Measurements from ENCODE around the gene IGF2BP2. TPM values are rescaled to one million over a fixed set of nuclear protein-coding genes. Genes with fewer than 3 reads are reported as not detected.

The IGF2BP2 gene
- total RNA-seq, 6 experiments from 2014 or later: 97.2 to 111 (median 100.0) TPM

- Mint-ChIP-seq H3K27ac (no peak overlapping the region), H3K36me3 (ENCODE audit: low read depth) (peaks cover 14% of the 10 kb centered on the region), H3K4me3 (no peak overlapping the region), H3K4me1 (ENCODE audit: low read depth) (no peaks in the 10 kb centered on the region), H3K27me3 (ENCODE audit: insufficient read depth) (no peaks in the 10 kb centered on the region), H3K9me3 (no peaks in the 10 kb centered on the region)
- TF ChIP-seq CTCF (IDR thresholded peaks at IDR 0.05): no peak
- no peak for DNase-seq
Measured at GRCh38 chr3:185595526-185595925, 229.3 kb downstream of the IGF2BP2 start.

GRCh38 chr3:185594073-185594472, 230.8 kb downstream of the IGF2BP2 start:
- no peak for DNase-seq
- no peak for TF ChIP-seq CTCF (IDR thresholded peaks at IDR 0.05)
- H3K4me1 Mint-ChIP-seq (ENCODE audit: low read depth): peaks cover 2% of the 10 kb centered on the region; the same call in 1 of the 2 replicates
- H3K27me3 Mint-ChIP-seq (ENCODE audit: insufficient read depth): no peaks in the 10 kb centered on the region
- H3K9me3 Mint-ChIP-seq: no peaks in the 10 kb centered on the region
- no peak overlapping the region for H3K4me3 Mint-ChIP-seq
- H3K36me3 Mint-ChIP-seq (ENCODE audit: low read depth): peaks cover 9% of the 10 kb centered on the region; the same call in 1 of the 2 replicates
- H3K27ac Mint-ChIP-seq: no peak overlapping the region

Small RNA genes within 50 kb of the gene (microRNA-seq; reads per million reads assigned to microRNA genes)
- not detected for gene MIR548AQ

Other genes starting within 250 kb of the IGF2BP2 start
- gene SENP2, start 238.7 kb downstream of the IGF2BP2 start, total RNA-seq (2021; fragmentation: NEBNext Ultra II Directional; extraction: Animal tissue kit (Norgen Biotek cat#: 25700)): 10 to 100 TPM; 38.6 to 47.0 (median 42.7) TPM
- gene TRA2B, start 113.0 kb upstream of the IGF2BP2 start, total RNA-seq (2021; fragmentation: NEBNext Ultra II Directional; extraction: Animal tissue kit (Norgen Biotek cat#: 25700)): 100 to 1,000 TPM; 116 to 151 (median 141) TPM